ENCODE data around the gene FNDC8. TPM values are rescaled to one million over a fixed set of nuclear protein-coding genes. Genes with fewer than 3 reads are reported as not detected.
"Not testable (repeated sequence)": the region's sequence is repeated elsewhere in the genome, so short reads cannot be mapped to it uniquely, and the experiment has no call there.

The FNDC8 gene
- polyA plus RNA-seq, 1 of the 3 experiments (the other 2 are of a cell fraction): not detected

DNA sequence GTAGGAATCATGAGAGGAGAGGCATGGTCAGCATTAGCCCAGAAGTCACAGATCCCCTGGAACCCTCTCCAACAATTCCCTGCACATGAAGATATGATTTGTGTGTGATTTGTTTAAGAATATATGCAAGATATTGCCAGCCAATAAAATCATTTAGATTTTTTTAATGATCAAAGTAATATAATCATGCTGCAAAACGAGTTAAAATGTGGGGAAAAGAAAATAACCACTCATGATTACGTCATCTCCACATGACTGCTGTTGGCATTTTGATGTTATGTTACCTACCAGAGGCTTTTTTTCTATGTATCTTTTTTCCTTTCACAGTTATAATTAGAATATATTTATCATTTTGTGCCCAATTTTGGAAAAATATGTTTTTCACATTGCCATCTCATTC lies 50.4 kb downstream of the FNDC8 start (continued):
- TF ChIP-seq, protein P1, sequence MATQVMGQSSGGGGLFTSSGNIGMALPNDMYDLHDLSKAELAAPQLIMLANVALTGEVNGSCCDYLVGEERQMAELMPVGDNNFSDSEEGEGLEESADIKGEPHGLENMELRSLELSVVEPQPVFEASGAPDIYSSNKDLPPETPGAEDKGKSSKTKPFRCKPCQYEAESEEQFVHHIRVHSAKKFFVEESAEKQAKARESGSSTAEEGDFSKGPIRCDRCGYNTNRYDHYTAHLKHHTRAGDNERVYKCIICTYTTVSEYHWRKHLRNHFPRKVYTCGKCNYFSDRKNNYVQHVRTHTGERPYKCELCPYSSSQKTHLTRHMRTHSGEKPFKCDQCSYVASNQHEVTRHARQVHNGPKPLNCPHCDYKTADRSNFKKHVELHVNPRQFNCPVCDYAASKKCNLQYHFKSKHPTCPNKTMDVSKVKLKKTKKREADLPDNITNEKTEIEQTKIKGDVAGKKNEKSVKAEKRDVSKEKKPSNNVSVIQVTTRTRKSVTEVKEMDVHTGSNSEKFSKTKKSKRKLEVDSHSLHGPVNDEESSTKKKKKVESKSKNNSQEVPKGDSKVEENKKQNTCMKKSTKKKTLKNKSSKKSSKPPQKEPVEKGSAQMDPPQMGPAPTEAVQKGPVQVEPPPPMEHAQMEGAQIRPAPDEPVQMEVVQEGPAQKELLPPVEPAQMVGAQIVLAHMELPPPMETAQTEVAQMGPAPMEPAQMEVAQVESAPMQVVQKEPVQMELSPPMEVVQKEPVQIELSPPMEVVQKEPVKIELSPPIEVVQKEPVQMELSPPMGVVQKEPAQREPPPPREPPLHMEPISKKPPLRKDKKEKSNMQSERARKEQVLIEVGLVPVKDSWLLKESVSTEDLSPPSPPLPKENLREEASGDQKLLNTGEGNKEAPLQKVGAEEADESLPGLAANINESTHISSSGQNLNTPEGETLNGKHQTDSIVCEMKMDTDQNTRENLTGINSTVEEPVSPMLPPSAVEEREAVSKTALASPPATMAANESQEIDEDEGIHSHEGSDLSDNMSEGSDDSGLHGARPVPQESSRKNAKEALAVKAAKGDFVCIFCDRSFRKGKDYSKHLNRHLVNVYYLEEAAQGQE (IDR thresholded peaks at IDR 0.05; ENCODE audit: low read depth, low read length): no peak
- TF ChIP-seq MXI1 (IDR thresholded peaks at IDR 0.05; ENCODE audit: low read depth, low read length) (no peak), GABPA (IDR thresholded peaks at IDR 0.05; ENCODE audit: low read depth) (no peak)
- TF ChIP-seq, protein P2, sequence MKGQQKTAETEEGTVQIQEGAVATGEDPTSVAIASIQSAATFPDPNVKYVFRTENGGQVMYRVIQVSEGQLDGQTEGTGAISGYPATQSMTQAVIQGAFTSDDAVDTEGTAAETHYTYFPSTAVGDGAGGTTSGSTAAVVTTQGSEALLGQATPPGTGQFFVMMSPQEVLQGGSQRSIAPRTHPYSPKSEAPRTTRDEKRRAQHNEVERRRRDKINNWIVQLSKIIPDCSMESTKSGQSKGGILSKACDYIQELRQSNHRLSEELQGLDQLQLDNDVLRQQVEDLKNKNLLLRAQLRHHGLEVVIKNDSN (IDR thresholded peaks at IDR 0.05; ENCODE audit: borderline replicate concordance, low read depth): no peak

DNA sequence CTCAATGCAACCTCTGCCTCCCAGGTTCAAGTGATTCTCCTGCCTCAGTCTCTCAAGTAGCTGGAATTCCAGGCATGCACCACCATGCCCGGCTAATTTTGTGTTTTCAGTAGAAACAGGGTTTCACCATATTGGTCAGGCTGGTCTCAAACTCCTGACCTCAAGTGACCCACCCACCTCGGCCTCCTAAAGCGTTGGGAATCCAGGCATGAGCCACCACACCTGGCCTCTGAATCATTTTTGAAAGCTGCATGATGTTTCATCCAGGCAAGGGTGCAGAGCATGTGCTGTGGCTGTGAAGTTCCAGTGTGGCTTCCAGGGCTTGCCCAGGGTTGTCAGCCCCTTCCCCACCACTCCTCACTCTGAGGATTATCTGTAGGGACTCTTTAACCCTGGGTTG lies 50.9 kb downstream of the FNDC8 start:
- POLR2A ChIA-PET; CTCF ChIA-PET; H3K4me1 ChIP-seq (ENCODE audit: control insufficient read depth in 1 of 2, insufficient read depth in 2 of 2, low read depth in 1 of 2, low read length in 1 of 2); DNase-seq; H3K27ac ChIP-seq (ENCODE audit: low read depth in 2 of 2, low read length in 1 of 2); H4K20me1 ChIP-seq (ENCODE audit: insufficient read depth); H3K9me2 ChIP-seq; H3K9ac ChIP-seq; H3K9me3 ChIP-seq; H3K4me2 ChIP-seq; H3K36me3 ChIP-seq (replicated peaks in 1 of 2; ENCODE audit: control insufficient read depth in 1 of 2, insufficient read depth in 2 of 2, low read length in 1 of 2); H3F3A ChIP-seq (replicated peaks; ENCODE audit: insufficient read depth); H3K4me3 ChIP-seq (ENCODE audit: low read depth in 2 of 2, low read length in 1 of 2); H3K79me2 ChIP-seq (ENCODE audit: insufficient read depth); H2AFZ ChIP-seq (ENCODE audit: low read depth): not testable (repeated sequence)
- WGBS (ENCODE audit: low lambda C conversion rate): 6% methylated on average over 3 of the region's 3 CpGs
- H3K27me3 ChIP-seq (ENCODE audit: insufficient read depth): peaks cover 67% of the 10 kb centered on the region; the same call in 1 of the 2 replicates

DNA sequence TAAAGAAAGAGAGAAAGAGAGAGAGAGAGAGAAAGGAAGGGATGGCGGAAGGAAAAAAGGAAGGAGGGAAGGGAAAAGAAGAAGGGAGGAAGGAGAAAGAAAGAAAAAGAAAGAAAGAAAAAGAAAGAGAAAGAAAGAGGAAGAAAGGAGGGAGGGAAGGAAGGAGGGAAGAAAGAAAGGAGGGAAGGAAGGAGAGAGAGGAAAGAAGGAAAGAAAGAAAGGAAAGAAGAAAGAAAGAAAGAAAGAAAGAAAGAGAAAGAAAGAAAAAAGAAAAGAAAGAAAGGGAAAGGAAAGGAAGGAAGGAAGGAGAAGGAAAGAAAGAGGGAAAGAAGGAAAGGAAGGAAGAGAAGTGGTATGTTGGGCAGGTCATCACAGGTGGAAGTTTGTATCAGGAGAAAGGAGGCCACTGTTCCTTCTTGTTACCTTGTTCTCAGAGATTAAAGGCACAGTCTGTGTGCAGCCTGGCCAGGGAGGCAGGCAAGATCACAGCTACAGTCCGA lies 53.5 kb downstream of the FNDC8 start:
- Histone ChIP-seq H3K9ac (no peak overlapping the region), H3K4me2 (no peak overlapping the region), H3K9me3 (no peaks in the 10 kb centered on the region), H3K27ac (ENCODE audit: low read depth in 2 of 2, low read length in 1 of 2) (no peak overlapping the region), H3K27me3 (ENCODE audit: insufficient read depth) (peaks cover 45% of the 10 kb centered on the region; the same call in 1 of the 2 replicates), H3K4me3 (ENCODE audit: low read depth in 2 of 2, low read length in 1 of 2) (no peak overlapping the region), H3K9me2 (no peaks in the 10 kb centered on the region), H2AFZ (ENCODE audit: low read depth) (no peak overlapping the region), H3K79me2 (ENCODE audit: insufficient read depth) (no peaks in the 10 kb centered on the region), H3F3A (replicated peaks; ENCODE audit: insufficient read depth) (no peaks in the 10 kb centered on the region), H3K36me3 (replicated peaks in 1 of 2; ENCODE audit: control insufficient read depth in 1 of 2, insufficient read depth in 2 of 2, low read length in 1 of 2) (no peaks in the 10 kb centered on the region), H3K4me1 (ENCODE audit: control insufficient read depth in 1 of 2, insufficient read depth in 2 of 2, low read depth in 1 of 2, low read length in 1 of 2) (no peaks in the 10 kb centered on the region), H4K20me1 (ENCODE audit: insufficient read depth) (no peaks in the 10 kb centered on the region)
- ChIA-PET CTCF (interaction anchor here (0.7 kb wide), 1 partner anchor 305 kb away, joined by 3 read pairs; no protein-coding TSS in a partner anchor), POLR2A (no interaction called here)
- no peak for DNase-seq
- 6% methylated on average over 2 of the region's 2 CpGs for WGBS (ENCODE audit: low lambda C conversion rate)
- TF ChIP-seq, protein P3, sequence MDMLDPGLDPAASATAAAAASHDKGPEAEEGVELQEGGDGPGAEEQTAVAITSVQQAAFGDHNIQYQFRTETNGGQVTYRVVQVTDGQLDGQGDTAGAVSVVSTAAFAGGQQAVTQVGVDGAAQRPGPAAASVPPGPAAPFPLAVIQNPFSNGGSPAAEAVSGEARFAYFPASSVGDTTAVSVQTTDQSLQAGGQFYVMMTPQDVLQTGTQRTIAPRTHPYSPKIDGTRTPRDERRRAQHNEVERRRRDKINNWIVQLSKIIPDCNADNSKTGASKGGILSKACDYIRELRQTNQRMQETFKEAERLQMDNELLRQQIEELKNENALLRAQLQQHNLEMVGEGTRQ (IDR thresholded peaks at IDR 0.05; ENCODE audit: borderline replicate concordance, low read depth, low read length): no peak
- TF ChIP-seq RXRA (IDR thresholded peaks at IDR 0.05; ENCODE audit: borderline replicate concordance, low read depth) (no peak), NFIC (IDR thresholded peaks at IDR 0.05; ENCODE audit: borderline replicate concordance) (no peak), NRF1 (IDR thresholded peaks at IDR 0.05; ENCODE audit: low read depth, low read length) (no peak), TAF1 (IDR thresholded peaks at IDR 0.05; ENCODE audit: borderline replicate concordance, low read depth, low read length) (no peak), EP300 (IDR thresholded peaks at IDR 0.05; ENCODE audit: borderline replicate concordance in 1 of 2, low read depth in 1 of 2, low read length in 1 of 2) (no peak), SMC3 (IDR thresholded peaks at IDR 0.05; ENCODE audit: low read depth, low read length) (no peak), FOXJ3 (CRISPR knock-in tag; IDR thresholded peaks at IDR 0.05) (no peak), TCF12 (IDR thresholded peaks at IDR 0.05) (no peak), ELF1 (IDR thresholded peaks at IDR 0.05) (no peak), FOXM1 (IDR thresholded peaks at IDR 0.05; ENCODE audit: low read depth) (no peak), GABPA (IDR thresholded peaks at IDR 0.05; ENCODE audit: low read depth) (no peak), RFX5 (IDR thresholded peaks at IDR 0.05; ENCODE audit: low read length) (no peak)
- TF ChIP-seq, protein P4, sequence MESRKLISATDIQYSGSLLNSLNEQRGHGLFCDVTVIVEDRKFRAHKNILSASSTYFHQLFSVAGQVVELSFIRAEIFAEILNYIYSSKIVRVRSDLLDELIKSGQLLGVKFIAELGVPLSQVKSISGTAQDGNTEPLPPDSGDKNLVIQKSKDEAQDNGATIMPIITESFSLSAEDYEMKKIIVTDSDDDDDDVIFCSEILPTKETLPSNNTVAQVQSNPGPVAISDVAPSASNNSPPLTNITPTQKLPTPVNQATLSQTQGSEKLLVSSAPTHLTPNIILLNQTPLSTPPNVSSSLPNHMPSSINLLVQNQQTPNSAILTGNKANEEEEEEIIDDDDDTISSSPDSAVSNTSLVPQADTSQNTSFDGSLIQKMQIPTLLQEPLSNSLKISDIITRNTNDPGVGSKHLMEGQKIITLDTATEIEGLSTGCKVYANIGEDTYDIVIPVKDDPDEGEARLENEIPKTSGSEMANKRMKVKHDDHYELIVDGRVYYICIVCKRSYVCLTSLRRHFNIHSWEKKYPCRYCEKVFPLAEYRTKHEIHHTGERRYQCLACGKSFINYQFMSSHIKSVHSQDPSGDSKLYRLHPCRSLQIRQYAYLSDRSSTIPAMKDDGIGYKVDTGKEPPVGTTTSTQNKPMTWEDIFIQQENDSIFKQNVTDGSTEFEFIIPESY (IDR thresholded peaks at IDR 0.05; ENCODE audit: borderline replicate concordance, low read depth): no peak
